Suprapubic skin (tissue), 4 donors: ENCODE measurements around the gene ITSN1.

Source experiments
- EP300 ChIP-seq: sonication (generic); formaldehyde crosslinking; IDR thresholded peaks from one replicate; pipeline ENCODE4 v1.6.1; 2017; ENCODE audit warnings: antibody characterized with exemption
- POLR2AphosphoS5 ChIP-seq, 3 donors: sonication (generic); formaldehyde crosslinking; IDR thresholded peaks; one replicate each; pipeline ENCODE4 v1.6.1; 2017; ENCODE audit warnings: antibody characterized with exemption in 3 of 3
- TF ChIP-seq, protein P1 (sequence below), 2 donors: fragments of 200-600 bp in 1 of 2; fragments of 450-650 bp in 1 of 2; sonication (generic) in 1 of 2; IDR thresholded peaks; one replicate each; pipeline ENCODE4 v1.5.1; 2016 to 2019; ENCODE audit warnings: antibody characterized with exemption in 2 of 2, mild to moderate bottlenecking in 1 of 2, moderate library complexity in 1 of 2

DNA sequence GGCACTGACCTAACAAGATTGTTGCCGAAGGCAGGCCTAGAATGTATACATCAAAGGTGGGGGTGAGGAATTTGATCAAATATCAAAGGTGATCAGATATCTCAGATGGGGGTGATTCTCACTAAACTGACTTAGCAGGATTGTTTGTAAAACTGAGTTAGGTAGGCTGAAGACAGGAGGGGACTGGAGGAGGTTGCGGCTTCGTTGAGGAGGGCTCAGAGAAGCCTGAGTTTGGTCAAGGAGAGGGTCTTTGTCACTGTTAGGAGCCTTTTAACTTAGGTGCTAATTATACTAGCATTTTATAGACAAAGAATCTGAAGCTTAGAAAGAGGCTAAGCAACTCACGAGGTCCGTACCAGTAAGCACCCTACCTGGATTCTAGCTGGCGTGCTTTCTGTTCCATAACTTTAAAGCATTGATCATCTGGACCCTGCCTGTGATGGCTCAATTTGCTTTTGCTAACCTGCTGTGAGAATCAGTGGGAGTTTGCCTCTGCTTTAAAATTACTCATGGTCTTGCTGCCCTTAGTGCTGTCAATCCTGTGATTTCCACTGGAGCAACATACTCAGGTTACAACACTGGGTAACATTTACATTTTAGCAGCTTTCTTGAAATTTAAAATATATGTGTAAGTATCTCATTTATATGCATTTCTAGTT lies 49.8 kb downstream of the ITSN1 start:
- TF ChIP-seq, protein P1, sequence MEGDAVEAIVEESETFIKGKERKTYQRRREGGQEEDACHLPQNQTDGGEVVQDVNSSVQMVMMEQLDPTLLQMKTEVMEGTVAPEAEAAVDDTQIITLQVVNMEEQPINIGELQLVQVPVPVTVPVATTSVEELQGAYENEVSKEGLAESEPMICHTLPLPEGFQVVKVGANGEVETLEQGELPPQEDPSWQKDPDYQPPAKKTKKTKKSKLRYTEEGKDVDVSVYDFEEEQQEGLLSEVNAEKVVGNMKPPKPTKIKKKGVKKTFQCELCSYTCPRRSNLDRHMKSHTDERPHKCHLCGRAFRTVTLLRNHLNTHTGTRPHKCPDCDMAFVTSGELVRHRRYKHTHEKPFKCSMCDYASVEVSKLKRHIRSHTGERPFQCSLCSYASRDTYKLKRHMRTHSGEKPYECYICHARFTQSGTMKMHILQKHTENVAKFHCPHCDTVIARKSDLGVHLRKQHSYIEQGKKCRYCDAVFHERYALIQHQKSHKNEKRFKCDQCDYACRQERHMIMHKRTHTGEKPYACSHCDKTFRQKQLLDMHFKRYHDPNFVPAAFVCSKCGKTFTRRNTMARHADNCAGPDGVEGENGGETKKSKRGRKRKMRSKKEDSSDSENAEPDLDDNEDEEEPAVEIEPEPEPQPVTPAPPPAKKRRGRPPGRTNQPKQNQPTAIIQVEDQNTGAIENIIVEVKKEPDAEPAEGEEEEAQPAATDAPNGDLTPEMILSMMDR (IDR thresholded peaks at IDR 0.05): no peak
- TF ChIP-seq EP300: no peak
- no peak for TF ChIP-seq POLR2AphosphoS5 (IDR thresholded peaks at IDR 0.05)
